Erythroblast (primary cell): ENCODE results near the gene RELN.

Source experiments
- GATA1 ChIP-seq: IDR thresholded peaks from 2 replicates; pipeline ENCODE4 v1.6.1; 2011; ENCODE audit warnings: low read depth, mild to moderate bottlenecking, control low read depth, low read length, moderate library complexity
- POLR2A ChIP-seq: IDR thresholded peaks from 2 replicates; pipeline ENCODE4 v1.6.1; 2011; ENCODE audit warnings: mild to moderate bottlenecking, low read length

DNA sequence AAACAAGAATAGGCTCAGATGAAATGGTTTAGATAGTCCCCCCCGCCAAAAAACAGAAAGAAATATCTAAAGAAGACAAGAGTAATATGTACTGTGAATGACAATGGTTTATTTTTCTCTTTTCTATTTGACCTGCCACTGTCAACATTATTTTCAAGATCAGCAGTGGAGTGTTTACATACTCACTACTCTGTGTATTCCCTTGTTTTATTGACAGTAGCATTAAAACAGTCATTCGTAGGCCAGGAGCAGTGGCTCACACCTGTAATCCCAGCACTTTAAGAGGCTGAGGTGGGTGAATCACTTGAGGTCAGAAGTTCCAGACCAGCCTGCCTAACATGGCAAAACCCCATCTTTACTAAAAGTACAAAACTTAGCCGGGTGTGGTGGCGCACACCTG lies 298.2 kb downstream of the RELN start:
- TF ChIP-seq POLR2A, result no peak
- no peak for TF ChIP-seq GATA1
